AG04450 (cell line): Measurements from ENCODE around the gene L3HYPDH. TPM values are rescaled to one million over a fixed set of nuclear protein-coding genes. Genes with fewer than 3 reads are reported as not detected.

Experiments
- CTCF ChIA-PET: fragments of 300-600, 350-600 bp; formaldehyde crosslinking; extraction: SDS; loops from one replicate; lab custom pipeline; 2022; ENCODE audit warnings: antibody characterized with exemption, inconsistent platforms; lab: Charles Lee
- POLR2A ChIA-PET: fragments of 350-600 bp; formaldehyde crosslinking; extraction: SDS; loops from one replicate; lab custom pipeline; 2021; ENCODE audit warnings: antibody characterized with exemption, inconsistent platforms; lab: Yijun Ruan, JAX
- DNase-seq: peaks from one replicate; pipeline ENCODE4 v3.0.0-alpha.2; 2011; ENCODE audit warnings: low read depth, low spot score
- H3K27ac ChIP-seq: one replicate; pipeline ENCODE4 v1.5.1; 2012; ENCODE audit warnings: low read depth, low read length, control low read depth
- H3K27me3 ChIP-seq: one replicate; pipeline ENCODE4 v1.6.0; 2012; ENCODE audit warnings: low read length; ENCODE audit not compliant: control insufficient read depth, insufficient read depth
- H3K4me3 ChIP-seq: 2 replicates; pipeline ENCODE4 v1.5.1; 2011; ENCODE audit warnings: mild to moderate bottlenecking, low read depth, low read length, control low read depth
- H3K9me3 ChIP-seq: 2 replicates; pipeline ENCODE4 v1.5.1; 2012; ENCODE audit warnings: low read length; ENCODE audit not compliant: control insufficient read depth, insufficient read depth
- polyA plus RNA-seq: library from polyadenylated mRNA; depleted of rRNA; stranded (reverse); fragments of >200 nt; gene quantifications from 2 replicates; pipeline ENCODE4 v1.2.3, GENCODE V29; 2011
- TF ChIP-seq, protein P1 (sequence below): IDR thresholded peaks from 2 replicates; pipeline ENCODE4 v1.5.1; 2011; ENCODE audit warnings: low read depth, low read length, control low read depth, inconsistent platforms

L3HYPDH gene
- polyA plus RNA-seq, 1 experiment, result 67.3 TPM

DNA sequence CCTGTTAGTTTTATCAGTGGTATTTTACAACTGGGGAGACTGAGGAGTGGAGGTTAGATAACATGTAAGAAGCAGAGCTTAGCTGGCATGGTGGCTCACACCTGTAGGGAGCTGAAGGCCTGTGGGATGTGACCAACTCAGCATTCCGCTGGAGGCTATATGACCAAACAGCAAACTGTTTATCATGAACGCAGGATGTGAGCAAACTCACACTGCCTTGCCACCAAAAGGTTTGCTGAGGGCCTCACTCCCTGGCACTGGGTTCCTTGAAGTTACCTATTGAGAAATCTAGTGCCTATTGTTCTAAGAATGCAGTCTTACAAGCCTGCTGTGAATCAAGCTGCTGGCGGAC is 23.5 kb upstream of the L3HYPDH start:
- Histone ChIP-seq H3K4me3 (no peak overlapping the region), H3K9me3 (no peaks in the 10 kb centered on the region), H3K27me3 (no peaks in the 10 kb centered on the region), H3K27ac (no peak overlapping the region)
- POLR2A ChIA-PET, result interaction anchor here (1.4 kb wide), 1 partner anchor 23 kb away, joined by 5 read pairs; the partner anchor contains the start of genes JKAMP and L3HYPDH
- TF ChIP-seq, protein P1, sequence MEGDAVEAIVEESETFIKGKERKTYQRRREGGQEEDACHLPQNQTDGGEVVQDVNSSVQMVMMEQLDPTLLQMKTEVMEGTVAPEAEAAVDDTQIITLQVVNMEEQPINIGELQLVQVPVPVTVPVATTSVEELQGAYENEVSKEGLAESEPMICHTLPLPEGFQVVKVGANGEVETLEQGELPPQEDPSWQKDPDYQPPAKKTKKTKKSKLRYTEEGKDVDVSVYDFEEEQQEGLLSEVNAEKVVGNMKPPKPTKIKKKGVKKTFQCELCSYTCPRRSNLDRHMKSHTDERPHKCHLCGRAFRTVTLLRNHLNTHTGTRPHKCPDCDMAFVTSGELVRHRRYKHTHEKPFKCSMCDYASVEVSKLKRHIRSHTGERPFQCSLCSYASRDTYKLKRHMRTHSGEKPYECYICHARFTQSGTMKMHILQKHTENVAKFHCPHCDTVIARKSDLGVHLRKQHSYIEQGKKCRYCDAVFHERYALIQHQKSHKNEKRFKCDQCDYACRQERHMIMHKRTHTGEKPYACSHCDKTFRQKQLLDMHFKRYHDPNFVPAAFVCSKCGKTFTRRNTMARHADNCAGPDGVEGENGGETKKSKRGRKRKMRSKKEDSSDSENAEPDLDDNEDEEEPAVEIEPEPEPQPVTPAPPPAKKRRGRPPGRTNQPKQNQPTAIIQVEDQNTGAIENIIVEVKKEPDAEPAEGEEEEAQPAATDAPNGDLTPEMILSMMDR, result no peak
- CTCF ChIA-PET, result interaction anchor here (0.5 to 5.3 kb wide), 25 partner anchors 9 to 1571 kb away, joined by 3 to 169 read pairs (median 5); partner anchors contain the start of gene CCDC175
- no peak for DNase-seq

DNA sequence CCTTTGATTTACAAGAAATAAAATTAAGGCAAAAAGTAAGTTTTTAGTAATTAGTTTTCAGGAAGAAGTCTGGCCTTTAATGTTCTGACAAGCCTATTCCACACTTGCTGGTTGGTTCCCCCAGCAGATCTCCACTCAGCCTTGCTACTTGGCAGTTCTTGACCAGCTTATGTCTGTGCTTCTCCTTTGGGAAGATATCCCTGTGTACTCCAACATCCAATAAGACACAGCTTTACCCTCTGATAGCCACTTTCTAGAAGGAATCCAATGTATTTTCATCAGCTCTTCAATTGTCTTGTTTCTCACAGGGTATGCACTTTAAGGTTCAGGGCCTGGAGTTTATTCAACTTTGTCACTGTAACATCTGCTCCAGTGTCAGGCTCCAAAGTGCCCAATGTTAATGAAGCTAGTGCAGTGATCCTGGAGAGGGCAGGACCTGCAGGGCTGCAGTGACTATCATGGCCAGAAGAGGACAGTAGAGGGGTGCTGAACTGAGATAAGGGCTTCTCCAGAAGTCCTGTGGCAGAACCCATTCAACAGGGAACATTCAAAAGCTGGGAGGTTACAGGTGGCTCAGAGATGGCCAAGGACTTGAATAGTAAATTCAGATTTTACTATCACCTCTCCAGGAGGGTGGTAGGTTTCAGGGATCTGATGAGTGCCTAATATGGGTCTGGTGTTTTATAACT is 23.0 kb upstream of the L3HYPDH start:
- TF ChIP-seq, protein P1, result peak; percentile 99
- DNase-seq, result peak; percentile 26
- no peaks in the 10 kb centered on the region for H3K9me3 ChIP-seq
- ChIA-PET POLR2A (interaction anchor here (1.4 kb wide), 1 partner anchor 23 kb away, joined by 5 read pairs; the partner anchor contains the start of genes JKAMP and L3HYPDH), CTCF (interaction anchor here (0.5 to 5.3 kb wide), 30 partner anchors 9 to 1571 kb away, joined by 3 to 169 read pairs (median 5); partner anchors contain the start of gene CCDC175)
- no peak overlapping the region for H3K4me3 ChIP-seq
- H3K27ac ChIP-seq, result no peak overlapping the region
- H3K27me3 ChIP-seq, result no peaks in the 10 kb centered on the region

DNA sequence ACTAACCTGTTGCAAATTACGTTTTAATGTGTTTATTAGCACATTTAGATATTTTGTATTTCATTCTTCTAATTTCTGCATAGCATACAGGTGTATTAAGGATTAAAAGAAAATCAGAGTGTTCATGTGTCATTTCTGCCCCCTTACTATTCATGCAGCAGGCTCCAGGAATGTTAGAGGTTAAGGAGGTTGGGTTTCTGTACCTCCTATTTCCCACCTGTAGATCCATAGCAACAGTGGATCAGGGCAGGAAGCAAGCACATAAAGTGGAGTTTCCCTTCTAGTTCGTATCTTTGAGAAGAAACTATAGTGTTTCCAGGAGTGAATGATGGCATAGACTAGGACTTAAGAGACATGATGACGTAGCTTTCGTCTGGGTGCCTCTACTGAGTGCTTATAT is 19.0 kb upstream of the L3HYPDH start:
- H3K27ac ChIP-seq, result no peak overlapping the region
- CTCF ChIA-PET, result interaction anchor here (1.1 to 3.6 kb wide), 2 partner anchors 9 to 74 kb away, joined by 3 to 32 read pairs; partner anchors contain the start of gene CCDC175
- POLR2A ChIA-PET, result no interaction called here
- DNase-seq, result no peak
- H3K27me3 ChIP-seq, result no peaks in the 10 kb centered on the region
- TF ChIP-seq, protein P1, result no peak
- no peaks in the 10 kb centered on the region for H3K9me3 ChIP-seq
- H3K4me3 ChIP-seq, result no peak overlapping the region

DNA sequence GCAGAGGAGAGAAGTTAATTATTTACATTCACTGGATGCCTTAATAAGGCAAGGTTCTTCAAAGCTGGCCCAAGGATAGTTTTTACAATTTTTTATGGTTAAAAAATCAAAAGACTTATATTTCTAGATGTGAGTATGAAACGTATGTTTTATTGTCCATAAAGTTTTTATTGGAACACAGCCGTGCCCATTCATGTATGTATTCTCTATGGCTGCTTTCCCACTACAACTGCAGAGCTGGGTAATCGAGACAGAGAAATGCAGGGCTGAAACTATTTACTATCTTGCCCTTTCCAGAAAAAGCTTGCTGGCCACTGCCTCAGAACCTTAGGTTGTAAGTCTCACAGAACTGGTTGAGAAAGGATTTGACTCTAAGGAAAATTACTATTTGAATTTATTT is 16.5 kb upstream of the L3HYPDH start:
- TF ChIP-seq, protein P1, result no peak
- CTCF ChIA-PET, result interaction anchor here (0.9 to 2.6 kb wide), 3 partner anchors 11 to 831 kb away, joined by 3 to 15 read pairs (median 4); partner anchors contain the start of gene CCDC175
- Histone ChIP-seq H3K27me3 (no peaks in the 10 kb centered on the region), H3K27ac (no peak overlapping the region), H3K9me3 (no peaks in the 10 kb centered on the region), H3K4me3 (no peak overlapping the region)
- POLR2A ChIA-PET, result no interaction called here
- no peak for DNase-seq

DNA sequence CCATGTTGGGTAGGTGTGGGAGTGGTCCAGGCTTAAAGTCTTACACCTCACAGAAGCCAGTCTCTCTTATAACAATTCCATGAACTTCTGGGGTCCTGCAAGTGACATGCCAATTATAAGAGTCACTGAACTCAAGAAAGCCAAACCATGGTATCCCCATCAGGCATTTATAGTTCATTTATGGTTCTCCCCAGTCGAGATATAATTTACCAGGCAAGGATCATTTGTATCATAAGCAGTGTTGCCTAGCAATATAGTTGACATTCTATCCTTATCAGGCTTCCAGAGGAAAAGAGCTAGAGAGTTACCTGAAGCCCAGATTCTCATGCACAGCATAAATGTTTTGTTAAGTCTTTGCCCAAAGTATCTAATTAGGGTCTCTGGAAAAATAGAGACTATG is 8.2 kb upstream of the L3HYPDH start:
- Histone ChIP-seq H3K27ac (no peak overlapping the region), H3K27me3 (no peaks in the 10 kb centered on the region), H3K9me3 (no peaks in the 10 kb centered on the region), H3K4me3 (no peak overlapping the region)
- ChIA-PET POLR2A (interaction anchor here (0.7 kb wide), 1 partner anchor 1135 kb away, joined by 3 read pairs; no protein-coding TSS in a partner anchor), CTCF (interaction anchor here (1.0 to 1.4 kb wide), 2 partner anchors 15 to 84 kb away, joined by 3 to 4 read pairs; partner anchors contain the start of gene CCDC175)
- TF ChIP-seq, protein P1, result no peak
- no peak for DNase-seq
